Loucy (cell line): ENCODE measurements around the gene MAGEA9.
"Not testable (repeated sequence)": the region's sequence is repeated elsewhere in the genome, so short reads cannot be mapped to it uniquely, and the experiment has no call there.

Source experiments
- H2AFZ ChIP-seq: fragments of 200-600 bp; sonication (generic); 2 replicates; pipeline ENCODE4 v1.6.0; 2016; ENCODE audit warnings: antibody characterized with exemption, mild to moderate bottlenecking, low read length, moderate library complexity
- H3F3A ChIP-seq: fragments of 200-600 bp; 2 replicates; pipeline ENCODE4 v1.6.0; 2016; ENCODE audit warnings: antibody characterized with exemption, low read depth, mild to moderate bottlenecking
- H3K27me3 ChIP-seq: fragments of 200-600 bp; sonication (generic); 2 replicates; pipeline ENCODE4 v1.6.1; 2014; ENCODE audit warnings: low read length, mild to moderate bottlenecking; ENCODE audit not compliant: insufficient read depth, poor library complexity, severe bottlenecking
- H3K36me3 ChIP-seq: fragments of 200-600 bp; sonication (generic); 2 replicates; pipeline ENCODE4 v1.6.1; 2016; ENCODE audit warnings: low read length; ENCODE audit not compliant: insufficient read depth
- H3K4me1 ChIP-seq: fragments of 200-600 bp; sonication (generic); 2 replicates; pipeline ENCODE4 v1.5.1; 2014; ENCODE audit warnings: low read length, mild to moderate bottlenecking; ENCODE audit not compliant: insufficient read depth, poor library complexity, severe bottlenecking
- H3K4me2 ChIP-seq: fragments of 200-600 bp; sonication (generic); 2 replicates; pipeline ENCODE4 v1.6.0; 2014; ENCODE audit warnings: antibody characterized with exemption, low read length, low read depth, mild to moderate bottlenecking; ENCODE audit not compliant: poor library complexity, severe bottlenecking
- H3K4me3 ChIP-seq: fragments of 200-600 bp; sonication (generic); 2 replicates; pipeline ENCODE4 v1.5.1; 2014; ENCODE audit warnings: low read length, mild to moderate bottlenecking, mixed read lengths; ENCODE audit not compliant: poor library complexity, severe bottlenecking
- H3K79me2 ChIP-seq: fragments of 200-600 bp; sonication (generic); 2 replicates; pipeline ENCODE4 v1.6.1; 2014; ENCODE audit warnings: low read length; ENCODE audit not compliant: insufficient read depth
- H3K9ac ChIP-seq: fragments of 200-600 bp; sonication (generic); 2 replicates; pipeline ENCODE4 v1.6.0; 2014; ENCODE audit warnings: mild to moderate bottlenecking, low read depth, low read length, moderate library complexity; ENCODE audit not compliant: poor library complexity, severe bottlenecking
- H3K9me2 ChIP-seq: fragments of 200-600 bp; sonication (generic); replicated peaks from 2 replicates; pipeline ENCODE4 v1.6.1; 2016; ENCODE audit warnings: low read depth, low read length, mixed read lengths
- H3K9me3 ChIP-seq: fragments of 200-600 bp; sonication (generic); 2 replicates; pipeline ENCODE4 v1.6.1; 2014; ENCODE audit warnings: mild to moderate bottlenecking, antibody characterized with exemption, low read length, low read depth; ENCODE audit not compliant: insufficient read depth
- H4K20me1 ChIP-seq: fragments of 200-600 bp; sonication (generic); 2 replicates; pipeline ENCODE4 v1.6.0; 2014; ENCODE audit warnings: antibody characterized with exemption, low read length, mild to moderate bottlenecking; ENCODE audit not compliant: insufficient read depth, poor library complexity, severe bottlenecking
- CTCF ChIP-seq: fragments of 200-600 bp; sonication (generic); conservative IDR thresholded peaks from 2 replicates; pipeline ENCODE4 v1.5.1; 2014; ENCODE audit warnings: mild to moderate bottlenecking, antibody characterized with exemption, low read length
- EZH2phosphoT487 ChIP-seq: fragments of 200-600 bp; IDR thresholded peaks from 2 replicates; pipeline ENCODE4 v1.6.1; 2018; ENCODE audit warnings: antibody characterized with exemption, mild to moderate bottlenecking, moderate library complexity, borderline replicate concordance

Gene MAGEA9

GRCh38 chrX:149762696-149763614, 18.8 kb upstream of the MAGEA9 start:
- Histone ChIP-seq H3F3A (no peaks in the 10 kb centered on the region), H3K4me2 (no peak overlapping the region), H3K9ac (no peak overlapping the region), H3K27me3 (no peaks in the 10 kb centered on the region), H3K79me2 (no peaks in the 10 kb centered on the region), H3K9me2 (no peaks in the 10 kb centered on the region), H2AFZ (no peak overlapping the region), H4K20me1 (no peaks in the 10 kb centered on the region), H3K4me3 (no peak overlapping the region), H3K36me3 (no peaks in the 10 kb centered on the region), H3K4me1 (no peaks in the 10 kb centered on the region), H3K9me3 (no peaks in the 10 kb centered on the region)
- TF ChIP-seq EZH2phosphoT487 (no peak), CTCF (no peak)

GRCh38 chrX:149770344-149770743, 11.4 kb upstream of the MAGEA9 start:
- H3K4me1 ChIP-seq, H3K9ac ChIP-seq, H4K20me1 ChIP-seq, H3K79me2 ChIP-seq, H3K27me3 ChIP-seq, H3K36me3 ChIP-seq, H3K9me2 ChIP-seq, H3K4me2 ChIP-seq, H3K4me3 ChIP-seq, H2AFZ ChIP-seq, H3F3A ChIP-seq, H3K9me3 ChIP-seq: not testable (repeated sequence)

- H3K27me3 ChIP-seq, H3K9ac ChIP-seq, H2AFZ ChIP-seq, H4K20me1 ChIP-seq, H3K4me1 ChIP-seq, H3K4me3 ChIP-seq, H3K79me2 ChIP-seq, H3K36me3 ChIP-seq, H3F3A ChIP-seq, H3K9me3 ChIP-seq, H3K9me2 ChIP-seq, H3K4me2 ChIP-seq: not testable (repeated sequence)
Observed at GRCh38 chrX:149773026-149773425, 8.7 kb upstream of the MAGEA9 start.

- H3K4me3 ChIP-seq, H2AFZ ChIP-seq, H3F3A ChIP-seq, H3K9me2 ChIP-seq, H3K27me3 ChIP-seq, H3K36me3 ChIP-seq, H3K9ac ChIP-seq, H3K79me2 ChIP-seq, H3K4me1 ChIP-seq, H3K9me3 ChIP-seq, H4K20me1 ChIP-seq, H3K4me2 ChIP-seq: not testable (repeated sequence)
Observed at GRCh38 chrX:149773768-149774167, 8.0 kb upstream of the MAGEA9 start, which contains the start of gene HSFX1. Gene HSFX1, plus strand, starts transcription at chrX:149774068. Its CDS starts 614 bp downstream, at chrX:149774682.

- H3K9me3 ChIP-seq, H3K27me3 ChIP-seq, H3F3A ChIP-seq, H3K79me2 ChIP-seq, H3K9me2 ChIP-seq, H2AFZ ChIP-seq, H3K4me1 ChIP-seq, H3K4me3 ChIP-seq, H3K36me3 ChIP-seq, H3K9ac ChIP-seq, H4K20me1 ChIP-seq, H3K4me2 ChIP-seq: not testable (repeated sequence)
Observed at GRCh38 chrX:149777999-149778398, 3.7 kb upstream of the MAGEA9 start.

GRCh38 chrX:149795531-149795930, 13.8 kb downstream of the MAGEA9 start:
- H4K20me1 ChIP-seq, H3K4me1 ChIP-seq, H3K9me2 ChIP-seq, H3K4me3 ChIP-seq, H3K36me3 ChIP-seq, H3K9ac ChIP-seq, H3K79me2 ChIP-seq, H3K4me2 ChIP-seq, H2AFZ ChIP-seq, H3K9me3 ChIP-seq, H3F3A ChIP-seq, H3K27me3 ChIP-seq: not testable (repeated sequence)
